ENCODE data around the gene ZNF681. TPM values are rescaled to one million over a fixed set of nuclear protein-coding genes. Genes with fewer than 3 reads are reported as not detected.
"Not testable (repeated sequence)": the region's sequence is repeated elsewhere in the genome, so short reads cannot be mapped to it uniquely, and the experiment has no call there.

Gene ZNF681
- polyA plus RNA-seq (ENCODE audit: insufficient read length in 4 of 4), result 1 to 10 TPM; 5.7 to 9.8 (median 7.5) TPM

DNA sequence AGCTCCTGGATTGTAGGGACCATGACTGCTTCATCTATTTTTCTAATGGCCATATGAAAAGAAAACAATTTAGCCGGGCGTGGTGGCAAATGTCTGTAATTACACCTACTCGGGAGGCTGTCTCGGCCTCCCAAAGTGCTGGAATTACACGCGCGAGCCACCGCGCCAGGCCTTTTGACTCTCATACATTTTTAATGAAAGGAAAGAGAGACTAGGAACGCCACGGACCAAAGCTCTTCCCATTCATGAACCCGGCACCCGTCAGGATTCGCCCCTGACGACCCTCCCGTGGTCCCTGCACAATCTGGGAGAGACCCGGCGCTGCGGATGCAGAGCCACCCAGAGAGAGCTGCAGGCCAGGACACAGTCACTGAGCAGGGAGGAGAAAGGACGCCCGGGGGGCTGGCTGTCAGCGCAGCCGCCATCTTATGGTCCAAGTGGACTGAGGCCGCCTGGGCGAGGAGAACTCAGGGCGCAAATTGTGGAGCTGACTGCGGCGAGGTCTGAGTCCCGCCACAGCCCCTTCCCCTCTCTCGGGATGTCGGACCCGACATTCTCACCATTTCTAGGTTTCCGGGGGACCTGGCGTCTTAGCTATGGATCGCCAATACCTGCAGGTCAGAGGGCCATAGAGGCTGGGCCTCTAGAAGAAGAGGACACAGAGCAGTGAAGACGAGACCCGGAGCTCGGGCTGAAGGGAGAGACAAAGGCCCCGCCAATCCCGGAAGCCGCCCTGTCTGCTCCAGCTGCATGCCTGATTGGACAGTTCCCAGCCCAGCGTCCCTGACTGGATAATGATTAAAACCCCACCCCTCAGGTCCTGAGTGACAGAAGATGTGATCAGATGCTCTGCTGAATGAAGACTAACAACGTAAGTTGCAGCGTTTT, at the start of gene ZNF681:
ZNF681 (minus strand) TSS at position 705 of the 888 bp plus-strand sequence; CDS start at position 563, 142 bp downstream.
- peak; percentile 79 to 85 (median 83) for DNase-seq (ENCODE audit: low read depth in 4 of 4, low spot score in 3 of 4)

DNA sequence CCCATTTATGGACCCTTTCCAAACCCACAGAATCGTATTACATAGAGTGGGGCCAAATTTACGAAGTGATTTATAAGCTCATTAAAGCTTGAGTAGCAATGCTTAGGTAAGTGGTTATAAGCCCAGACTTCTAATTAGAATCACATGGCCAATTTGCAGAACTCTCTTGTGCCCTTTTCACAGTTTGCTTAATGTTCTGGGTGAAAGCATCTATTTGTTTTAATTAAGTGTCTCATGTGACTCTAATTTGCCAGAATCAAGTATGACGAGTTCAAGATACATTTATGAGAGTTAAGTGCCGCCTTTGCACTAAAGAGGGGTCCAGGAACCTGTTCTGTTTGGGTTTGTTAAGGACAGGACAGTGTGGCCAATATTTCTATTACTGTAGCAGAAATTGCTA, 46.0 kb upstream of the ZNF681 start:
- DNase-seq (ENCODE audit: low read depth in 4 of 4, low spot score in 3 of 4), result no peak

DNA sequence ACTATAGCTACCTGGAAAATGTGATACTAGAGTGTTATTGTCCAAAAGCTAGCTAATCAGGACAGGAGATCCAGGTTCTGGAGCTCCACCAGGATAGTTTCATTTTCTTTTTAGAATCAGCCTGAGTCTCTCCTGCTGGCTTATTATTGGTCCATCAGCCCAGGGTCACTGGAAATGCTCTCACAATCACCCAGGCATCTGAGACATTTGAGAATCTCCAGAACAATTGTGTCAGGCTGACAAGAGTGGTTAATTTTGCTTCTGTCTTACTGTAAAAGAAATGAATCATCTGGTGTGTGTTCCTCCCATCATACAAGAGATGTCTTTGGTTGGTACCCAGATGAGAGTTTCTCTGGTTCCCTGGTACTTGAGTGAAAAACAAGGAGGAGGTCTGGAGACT, 43.6 kb upstream of the ZNF681 start:
- DNase-seq (ENCODE audit: low read depth in 4 of 4, low spot score in 3 of 4), result no peak

DNA sequence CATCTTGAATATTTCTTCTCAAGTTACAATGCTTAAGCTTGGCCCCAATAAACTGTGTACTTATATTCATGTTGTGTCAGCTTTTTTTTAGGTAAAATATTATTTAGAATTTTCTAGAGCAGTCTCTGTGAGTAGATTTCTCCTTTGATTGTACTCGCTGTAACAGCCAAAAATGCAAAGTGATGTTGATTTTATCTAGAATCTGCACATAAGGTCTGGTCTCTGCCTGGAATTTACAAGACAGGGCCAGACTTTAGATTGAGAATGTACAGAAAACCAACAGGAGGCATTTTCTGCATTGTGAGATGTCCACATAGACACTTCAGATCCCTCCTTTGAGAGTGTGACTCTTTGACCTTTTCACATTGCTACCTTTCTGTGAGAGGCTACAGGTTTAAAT, 43.1 kb upstream of the ZNF681 start:
- DNase-seq (ENCODE audit: low read depth in 4 of 4, low spot score in 3 of 4), result no peak

DNA sequence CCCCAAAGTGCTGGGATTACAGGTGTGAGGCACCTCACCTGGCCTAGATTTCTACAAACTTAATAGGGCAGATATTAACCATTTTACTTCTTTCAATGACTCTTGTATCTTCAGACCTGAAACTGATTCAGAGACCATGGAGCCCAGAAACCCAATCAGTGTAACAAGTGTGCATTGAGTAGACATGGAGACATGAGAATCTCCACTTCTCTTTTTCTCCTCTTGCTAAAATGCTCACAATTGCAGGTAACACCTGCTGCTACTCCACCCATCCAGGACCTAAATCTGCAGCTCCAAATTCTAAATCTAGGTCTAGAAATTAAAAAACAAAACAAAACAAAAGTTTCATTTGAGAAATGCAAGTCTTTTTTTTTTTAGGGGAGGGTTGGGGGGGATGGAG, 42.2 kb upstream of the ZNF681 start:
- DNase-seq (ENCODE audit: low read depth in 4 of 4, low spot score in 3 of 4), result no peak

DNA sequence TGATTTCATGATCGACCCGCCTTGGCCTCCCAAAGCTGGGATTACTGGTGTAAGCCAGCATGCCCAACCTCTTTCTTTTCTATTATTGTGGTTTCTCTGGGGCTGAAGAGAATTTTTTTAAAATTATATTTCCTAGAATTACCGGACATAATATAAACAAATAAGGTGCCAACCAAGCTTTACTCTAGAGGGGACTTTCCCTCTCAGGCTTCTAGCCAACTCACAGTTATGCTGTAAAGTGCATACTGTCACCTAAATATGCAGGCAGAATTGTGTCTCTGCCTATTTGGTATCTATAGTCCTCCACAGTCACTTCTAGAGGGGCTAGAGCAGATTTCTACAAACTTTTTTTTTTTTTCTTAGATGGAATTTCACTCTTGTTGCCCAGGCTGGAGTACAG, 41.6 kb upstream of the ZNF681 start:
- DNase-seq (ENCODE audit: low read depth in 4 of 4, low spot score in 3 of 4), result no peak

DNA sequence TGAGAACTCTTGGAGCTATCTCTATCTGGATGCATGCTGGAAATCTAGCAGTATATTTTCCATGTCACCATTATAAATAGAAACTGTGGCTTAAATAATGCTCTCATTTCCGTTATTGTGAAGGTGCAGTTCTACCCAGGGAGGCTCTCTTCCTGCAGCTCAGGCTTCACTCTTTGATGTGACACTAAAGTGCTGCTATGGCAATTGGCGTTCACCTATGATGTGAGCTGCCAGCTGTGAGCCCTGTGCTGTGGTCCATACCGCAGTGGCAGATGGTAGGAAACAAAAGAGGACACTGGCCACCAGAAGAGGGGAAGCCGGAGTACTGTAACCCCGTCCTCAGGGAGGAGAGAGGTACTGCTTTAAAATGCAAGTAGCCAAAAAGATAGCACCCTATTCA, 40.6 kb upstream of the ZNF681 start:
- DNase-seq (ENCODE audit: low read depth in 4 of 4, low spot score in 3 of 4), result no peak

DNA sequence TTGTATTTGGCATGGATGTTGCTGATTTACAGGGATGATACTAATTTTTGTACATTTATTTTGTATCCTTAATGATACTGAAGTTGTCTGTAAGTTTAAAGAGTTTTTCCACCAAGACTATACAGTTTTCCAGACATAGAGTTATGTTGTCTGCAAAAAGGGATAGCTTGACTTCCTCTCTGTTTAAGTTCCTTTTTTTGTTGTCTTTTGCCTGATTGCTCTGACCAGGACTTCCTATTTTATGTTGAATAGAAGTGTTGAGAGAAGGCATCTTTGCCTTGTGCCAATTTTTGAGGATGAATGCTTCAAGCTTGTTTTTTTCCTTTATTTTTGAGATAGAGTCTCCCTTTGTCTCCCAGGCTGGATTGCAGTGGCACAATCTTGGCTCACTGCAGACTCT, 36.8 kb upstream of the ZNF681 start:
- no peak for DNase-seq (ENCODE audit: low read depth in 4 of 4, low spot score in 3 of 4)

DNA sequence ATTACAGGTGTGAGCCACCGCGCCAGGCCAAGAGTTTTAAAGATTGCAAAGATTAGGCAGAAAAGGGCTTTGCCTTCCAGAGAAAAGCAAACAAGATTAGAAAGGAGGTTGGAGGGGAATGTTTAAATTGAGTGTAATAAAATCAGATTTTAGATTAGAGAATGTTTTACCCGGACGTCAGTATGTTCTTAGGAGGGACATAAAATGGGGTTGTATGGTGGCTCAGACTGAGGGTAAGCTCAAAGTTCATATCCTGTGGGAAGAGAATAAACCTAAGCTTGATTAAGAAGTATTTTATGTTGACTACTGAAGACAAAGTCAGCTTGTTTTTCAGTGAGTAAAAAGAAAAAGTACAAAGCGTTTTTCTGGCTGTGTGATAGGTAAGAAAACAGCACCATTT, 34.1 kb upstream of the ZNF681 start:
- no peak for DNase-seq (ENCODE audit: low read depth in 4 of 4, low spot score in 3 of 4)

DNA sequence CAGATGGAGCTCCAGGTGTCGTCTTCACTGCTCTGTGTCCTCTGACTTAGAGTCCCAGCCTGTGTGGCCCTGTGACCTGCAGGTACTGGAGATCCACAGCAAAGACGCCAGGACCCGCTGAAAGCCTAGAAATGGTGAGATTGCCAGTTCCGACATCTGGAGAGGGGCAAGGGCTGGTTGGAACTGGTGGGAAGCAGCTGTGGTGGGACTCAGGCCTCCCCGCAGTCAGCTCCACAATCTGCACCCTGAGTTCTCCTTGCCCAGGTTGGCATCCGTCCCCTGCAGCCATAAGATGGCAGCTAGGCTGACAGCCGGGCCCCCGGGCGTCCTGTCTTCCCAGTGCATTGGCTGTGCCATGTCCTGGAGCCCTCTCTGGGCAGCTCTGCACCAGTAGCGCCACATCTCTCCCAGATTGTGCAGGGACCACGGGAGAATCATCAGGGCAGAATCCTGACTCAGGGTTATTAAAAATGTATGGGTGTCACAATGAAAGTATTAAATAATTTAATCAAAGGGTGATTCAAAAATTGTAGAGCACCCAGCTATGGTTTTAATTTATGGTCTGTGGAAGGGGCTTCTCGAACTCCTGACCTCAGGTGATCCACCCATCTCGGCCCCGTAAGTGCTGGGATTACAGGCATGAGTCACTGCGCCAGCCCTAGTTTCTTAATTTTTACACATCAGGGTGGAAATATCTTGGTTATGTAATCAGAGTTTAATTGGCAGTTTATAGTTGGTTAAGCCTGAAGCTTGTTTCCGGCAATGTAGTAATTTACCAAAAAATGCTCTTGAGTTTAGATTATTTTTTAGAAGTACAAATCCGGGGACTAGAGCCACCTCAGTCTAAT, 32.2 kb upstream of the ZNF681 start:
- no peak for DNase-seq (ENCODE audit: low read depth in 4 of 4, low spot score in 3 of 4)

DNA sequence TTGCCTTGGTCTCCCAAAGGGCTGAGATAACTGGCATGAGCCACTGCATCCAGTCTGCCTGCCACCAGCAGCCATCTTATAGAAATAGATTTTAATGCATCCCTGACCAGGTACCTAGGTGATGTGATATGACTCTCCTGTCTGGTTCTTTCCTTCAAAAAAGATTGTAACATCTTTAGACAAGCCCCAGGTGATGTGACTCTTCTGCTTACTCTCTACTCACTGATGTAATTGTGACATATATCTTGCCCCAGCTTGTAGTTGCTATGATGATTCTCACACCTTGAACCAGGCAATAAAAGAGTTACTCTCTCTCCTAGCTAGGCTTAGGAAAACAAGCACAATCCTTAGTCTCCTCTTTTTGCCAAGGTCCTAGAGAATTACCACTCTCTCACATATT, 30.6 kb upstream of the ZNF681 start:
- no peak for DNase-seq (ENCODE audit: low read depth in 4 of 4, low spot score in 3 of 4)

DNA sequence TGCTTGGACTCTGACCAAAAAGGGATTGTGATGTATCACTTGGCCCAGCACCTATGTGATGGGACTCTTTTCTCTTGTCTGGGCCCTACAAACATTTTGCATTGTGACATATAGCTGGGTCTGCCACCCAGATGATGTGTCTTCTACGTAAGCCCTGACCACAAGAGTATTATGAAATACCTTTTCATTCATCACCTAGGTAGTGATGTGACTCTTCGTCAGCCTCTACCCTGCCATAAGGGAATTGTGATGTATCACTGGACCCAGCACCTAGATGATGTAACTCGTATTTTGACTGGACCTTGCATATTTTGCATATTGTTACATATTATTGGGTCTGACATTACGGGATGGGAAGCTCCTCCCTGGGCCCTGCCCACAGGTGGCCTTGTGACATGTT, 29.7 kb upstream of the ZNF681 start:
- no peak for DNase-seq (ENCODE audit: low read depth in 4 of 4, low spot score in 3 of 4)

DNA sequence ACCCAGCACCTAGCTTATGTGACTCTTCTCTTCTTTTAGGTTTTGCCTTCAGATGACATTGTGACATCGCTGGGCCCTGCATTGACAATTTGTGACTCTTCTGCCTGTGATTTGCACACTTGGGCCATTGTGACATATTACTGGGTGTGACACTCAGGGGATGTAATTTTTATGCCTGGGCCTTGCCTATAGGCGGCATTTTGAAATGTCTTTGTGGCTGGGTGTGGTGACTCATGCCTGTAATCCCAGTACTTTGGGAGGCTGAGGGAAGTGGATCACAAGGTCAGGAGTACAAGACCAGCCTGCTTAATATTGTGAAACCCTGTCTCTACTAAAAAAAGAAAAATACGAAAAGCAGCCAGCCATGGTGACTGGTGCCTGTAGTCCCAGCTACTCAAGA, 28.4 kb upstream of the ZNF681 start:
- no peak for DNase-seq (ENCODE audit: low read depth in 4 of 4, low spot score in 3 of 4)

DNA sequence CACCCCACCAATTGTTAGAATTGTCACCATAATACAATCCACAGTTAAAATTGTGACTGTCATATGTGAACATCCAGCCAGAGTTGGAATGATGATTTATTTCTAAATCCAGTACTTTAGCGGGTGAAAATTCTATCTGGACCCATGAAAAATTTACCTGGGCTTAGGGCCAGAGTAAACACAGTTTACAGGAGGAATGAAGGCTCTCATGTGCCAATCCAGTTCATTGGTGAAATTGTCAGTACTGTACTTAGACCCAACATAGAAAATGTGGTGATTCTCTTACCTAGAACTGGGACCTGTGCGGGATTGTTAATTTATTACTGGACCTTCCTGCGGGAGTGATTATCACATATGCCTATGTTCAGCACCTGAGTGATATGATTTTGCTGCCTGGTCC, 27.3 kb upstream of the ZNF681 start:
- no peak for DNase-seq (ENCODE audit: low read depth in 4 of 4, low spot score in 3 of 4)

DNA sequence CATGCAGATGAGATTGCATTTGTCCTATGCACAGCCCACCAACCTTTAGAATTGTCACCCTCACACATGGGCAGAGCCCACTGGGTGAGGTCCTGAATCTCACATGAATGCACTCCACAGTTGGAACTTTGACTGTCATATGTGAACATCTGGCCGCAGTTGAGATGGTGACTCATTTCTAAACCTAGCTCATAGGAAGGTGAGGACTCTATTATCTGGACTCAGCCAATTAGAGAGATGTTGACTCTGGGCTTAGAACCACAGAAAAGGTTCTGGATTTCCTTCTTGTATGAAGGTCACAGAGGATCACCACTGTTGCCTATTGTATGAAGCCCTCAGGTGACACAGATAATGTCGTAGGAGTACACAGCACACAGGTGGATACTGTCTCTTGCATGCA, 25.6 kb upstream of the ZNF681 start:
- no peak for DNase-seq (ENCODE audit: low read depth in 4 of 4, low spot score in 3 of 4)

DNA sequence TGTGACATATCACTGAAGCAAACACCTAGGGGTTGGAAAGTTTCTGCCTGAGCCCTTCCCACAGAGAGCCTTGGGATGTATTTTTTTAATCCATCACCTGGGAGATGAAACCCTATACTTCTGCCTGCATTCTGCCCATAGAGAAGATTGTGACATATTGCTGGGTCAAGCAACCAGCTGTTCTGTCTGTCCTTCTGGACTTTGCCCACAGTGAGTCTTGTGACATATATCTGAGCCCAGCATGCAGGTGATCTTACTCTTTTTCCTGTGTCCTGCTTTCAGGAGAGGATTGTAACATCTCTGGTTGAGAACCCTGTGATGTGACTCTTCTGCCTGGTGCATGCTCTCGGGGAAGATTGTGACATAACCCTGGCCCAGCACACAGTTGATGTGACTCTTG, 24.9 kb upstream of the ZNF681 start:
- DNase-seq (ENCODE audit: low read depth in 4 of 4, low spot score in 3 of 4), result no peak

DNA sequence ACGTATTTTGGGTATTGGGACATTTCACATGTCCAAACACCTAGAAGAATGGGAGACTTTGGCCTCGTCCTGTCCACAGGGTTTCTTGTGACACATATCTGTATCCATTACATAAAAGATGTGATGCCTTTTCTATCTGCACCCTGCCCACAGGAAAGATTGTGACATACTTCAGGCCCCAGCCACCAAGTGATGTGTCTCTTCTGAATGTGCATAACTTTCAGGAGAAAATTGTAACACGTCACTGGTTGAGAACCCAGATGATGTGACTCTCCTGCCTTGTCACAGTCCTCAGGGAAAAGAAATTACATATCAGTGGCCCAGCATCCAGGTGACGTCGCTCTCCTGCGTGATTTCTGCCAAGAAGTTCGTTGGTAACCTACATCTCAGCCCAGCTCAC, 21.0 kb upstream of the ZNF681 start:
- no peak for DNase-seq (ENCODE audit: low read depth in 4 of 4, low spot score in 3 of 4)

DNA sequence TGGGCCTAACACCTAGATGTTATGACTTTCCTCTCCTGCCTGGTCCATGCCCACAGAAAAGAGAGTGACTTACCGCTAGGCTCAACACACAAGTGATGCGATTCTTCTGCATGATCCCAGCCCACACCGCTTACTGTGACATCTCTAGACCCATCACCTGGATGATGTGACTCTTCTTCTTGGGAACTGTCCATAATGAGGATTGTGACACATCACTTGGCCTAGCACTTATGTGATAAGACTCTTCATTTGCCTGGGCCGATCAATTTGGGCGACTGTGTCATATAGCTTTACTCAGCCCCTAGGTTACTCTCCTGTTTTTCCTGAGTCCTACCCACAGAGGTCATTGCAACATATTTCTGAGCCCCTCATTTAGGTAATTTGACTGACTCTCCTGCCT, 19.9 kb upstream of the ZNF681 start:
- DNase-seq (ENCODE audit: low read depth in 4 of 4, low spot score in 3 of 4), result no peak

DNA sequence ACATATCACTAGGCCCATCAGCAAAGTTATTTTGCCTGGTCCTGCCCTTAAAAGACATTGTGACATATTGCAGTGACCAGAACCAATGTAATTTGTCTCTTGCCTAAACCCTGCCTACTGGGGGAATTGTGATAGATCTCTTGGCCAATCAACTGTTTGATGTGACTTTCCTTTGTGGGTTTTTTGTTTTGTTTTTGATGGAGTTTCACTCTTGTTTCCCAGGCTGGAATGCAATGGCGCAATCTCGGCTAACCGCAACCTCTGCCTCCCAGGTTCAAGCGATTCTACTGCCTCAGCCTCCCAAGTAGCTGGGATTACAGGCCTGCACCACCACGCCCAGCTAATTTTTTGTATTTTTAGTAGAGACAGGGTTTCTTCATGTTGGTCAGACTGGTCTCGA, 19.3 kb upstream of the ZNF681 start:
- DNase-seq (ENCODE audit: low read depth in 4 of 4, low spot score in 3 of 4), result not testable (repeated sequence)

DNA sequence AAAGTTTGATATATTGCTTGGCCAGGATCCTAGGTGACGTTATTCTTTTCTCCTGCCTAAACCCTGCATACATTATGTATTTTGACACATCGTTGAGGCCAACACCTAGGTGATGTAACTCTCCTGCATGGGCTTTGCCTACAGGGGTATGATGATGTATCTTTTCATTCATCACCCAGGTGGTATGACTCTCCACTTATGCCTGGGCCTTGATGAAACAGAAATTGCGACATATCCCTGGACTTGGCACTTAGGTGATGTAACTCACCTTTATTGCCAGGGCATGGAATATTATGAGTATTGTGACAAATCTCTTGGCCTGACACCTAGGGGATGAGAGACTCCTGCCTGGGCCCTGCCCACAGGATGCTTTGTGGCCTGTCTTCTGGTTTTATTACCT, 18.5 kb upstream of the ZNF681 start:
- no peak for DNase-seq (ENCODE audit: low read depth in 4 of 4, low spot score in 3 of 4)

DNA sequence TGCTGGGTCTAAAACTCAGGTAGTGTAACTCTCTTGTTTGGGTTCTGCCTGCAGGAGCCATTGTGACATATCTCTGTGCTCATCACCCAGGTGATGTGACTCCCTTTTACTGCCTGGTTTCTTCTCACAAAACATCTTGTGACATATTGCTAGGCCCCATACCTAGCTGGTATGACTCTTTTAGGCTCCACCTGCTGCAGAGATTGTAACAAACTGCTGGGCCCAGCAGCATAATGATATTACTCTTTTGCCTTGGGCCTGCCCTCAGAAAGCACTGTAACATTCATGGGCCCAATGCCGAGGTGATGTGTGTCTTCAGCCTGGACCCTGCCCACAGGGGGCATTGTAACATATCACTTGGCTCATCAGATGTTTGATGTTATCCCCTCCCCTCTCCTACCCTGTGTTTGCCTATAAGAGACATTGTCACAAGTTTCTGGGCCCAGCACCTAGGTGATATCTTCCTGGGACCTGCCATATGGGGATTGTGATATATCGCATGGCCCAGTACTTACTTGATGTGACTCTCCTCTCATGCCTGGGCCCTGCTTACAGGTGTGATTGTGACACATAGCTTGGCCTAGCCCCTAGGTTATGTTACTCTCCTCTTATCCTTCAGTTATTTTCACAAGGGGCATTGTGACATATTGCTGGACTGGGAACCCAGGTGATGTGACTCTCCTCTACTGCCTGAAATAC, 18.0 kb upstream of the ZNF681 start:
- no peak for DNase-seq (ENCODE audit: low read depth in 4 of 4, low spot score in 3 of 4)
